HTR-8/SVneo (cell line): ENCODE results near the gene HSPB8.
"Not testable (repeated sequence)": the region's sequence is repeated elsewhere in the genome, so short reads cannot be mapped to it uniquely, and the experiment has no call there.

ENCODE experiments used
- DNase-seq: peaks from one replicate; pipeline ENCODE4 v3.0.0; 2011; ENCODE audit warnings: low spot score, mixed read lengths; ENCODE audit not compliant: insufficient read length
- FAIRE-seq: peaks from 2 replicates; lab custom pipeline; 2011; peaks lifted over from hg19 to GRCh38; lab: Jason Lieb, UNC

HSPB8 gene

GRCh38 chr12:119202544-119202943 lies 23.8 kb downstream of the HSPB8 start:
- DNase-seq (no peak), FAIRE-seq (no peak)

- DNase-seq = no peak
- no peak for FAIRE-seq
These were observed 25.4 kb downstream of the HSPB8 start for GRCh38 chr12:119204131-119204530.

- DNase-seq (no peak), FAIRE-seq (no peak)
These were observed 26.0 kb downstream of the HSPB8 start for GRCh38 chr12:119204671-119205285.

GRCh38 chr12:119206348-119207062 lies 27.8 kb downstream of the HSPB8 start:
- FAIRE-seq = no peak
- DNase-seq = no peak

GRCh38 chr12:119207063-119207560 lies 28.4 kb downstream of the HSPB8 start:
- DNase-seq = no peak
- no peak for FAIRE-seq

- FAIRE-seq (no peak), DNase-seq (no peak)
These were observed 29.9 kb downstream of the HSPB8 start for GRCh38 chr12:119208626-119209061.

- FAIRE-seq = no peak
These were observed 33.2 kb downstream of the HSPB8 start for GRCh38 chr12:119211884-119212283.

GRCh38 chr12:119216084-119216483 lies 37.4 kb downstream of the HSPB8 start:
- DNase-seq = no peak

More at GRCh38 chr12:119211884-119212283, 33.2 kb downstream of the HSPB8 start:
- no peak for DNase-seq

GRCh38 chr12:119218875-119219274 lies 40.1 kb downstream of the HSPB8 start:
- not testable (repeated sequence) for DNase-seq, FAIRE-seq

More at GRCh38 chr12:119216084-119216483, 37.4 kb downstream of the HSPB8 start:
- no peak for FAIRE-seq

GRCh38 chr12:119222222-119222951 lies 43.7 kb downstream of the HSPB8 start:
- no peak for FAIRE-seq
- DNase-seq = no peak

- DNase-seq (no peak), FAIRE-seq (no peak)
These were observed 46.7 kb downstream of the HSPB8 start for GRCh38 chr12:119225454-119225853.

- DNase-seq (no peak), FAIRE-seq (no peak)
These were observed 48.6 kb downstream of the HSPB8 start for GRCh38 chr12:119227292-119227691.

GRCh38 chr12:119229205-119229604 lies 50.5 kb downstream of the HSPB8 start:
- FAIRE-seq (no peak), DNase-seq (no peak)

- FAIRE-seq (no peak), DNase-seq (peak; percentile 34)
These were observed 51.1 kb downstream of the HSPB8 start for GRCh38 chr12:119229837-119230236.

GRCh38 chr12:119230807-119231206 lies 52.1 kb downstream of the HSPB8 start:
- DNase-seq = no peak
- FAIRE-seq = no peak

- DNase-seq (no peak), FAIRE-seq (no peak)
These were observed 53.0 kb downstream of the HSPB8 start for GRCh38 chr12:119231774-119232173.

GRCh38 chr12:119235197-119235751 lies 56.5 kb downstream of the HSPB8 start:
- no peak for DNase-seq

GRCh38 chr12:119236372-119236771 lies 57.6 kb downstream of the HSPB8 start:
- FAIRE-seq (no peak), DNase-seq (no peak)

More at GRCh38 chr12:119235197-119235751, 56.5 kb downstream of the HSPB8 start:
- FAIRE-seq = no peak

GRCh38 chr12:119239040-119239439 lies 60.3 kb downstream of the HSPB8 start:
- DNase-seq (no peak), FAIRE-seq (no peak)

- FAIRE-seq = no peak
These were observed 62.3 kb downstream of the HSPB8 start for GRCh38 chr12:119241049-119241448.

More at GRCh38 chr12:119241049-119241448, 62.3 kb downstream of the HSPB8 start:
- no peak for DNase-seq
